Mucosa of stomach (tissue), 1 donor: Measurements from ENCODE around the gene PYHIN1.

Experiments
- H3K27me3 ChIP-seq: one replicate; pipeline ENCODE4 v1.7.0; 2013; ENCODE audit warnings: mild to moderate bottlenecking, low read length; ENCODE audit not compliant: control insufficient read depth, insufficient read depth
- H3K36me3 ChIP-seq: one replicate; pipeline ENCODE4 v1.7.0; 2013; ENCODE audit warnings: low read length; ENCODE audit not compliant: control insufficient read depth, insufficient read depth
- H3K4me1 ChIP-seq: one replicate; pipeline ENCODE4 v1.7.0; 2013; ENCODE audit warnings: mild to moderate bottlenecking, low read length; ENCODE audit not compliant: control insufficient read depth, insufficient read depth
- H3K4me3 ChIP-seq: one replicate; pipeline ENCODE4 v1.7.0; 2013; ENCODE audit warnings: low read length
- H3K9ac ChIP-seq: one replicate; pipeline ENCODE4 v1.7.0; 2013; ENCODE audit warnings: mild to moderate bottlenecking, low read length, moderate library complexity
- H3K9me3 ChIP-seq: one replicate; pipeline ENCODE4 v1.7.0; 2013; ENCODE audit warnings: mild to moderate bottlenecking, low read length, moderate library complexity; ENCODE audit not compliant: control insufficient read depth
- donor health status: Pancreatic carcinoma.

PYHIN1 gene

GRCh38 chr1:158945061-158945460, 13.7 kb downstream of the PYHIN1 start:
- Histone ChIP-seq H3K27me3 (no peaks in the 10 kb centered on the region), H3K4me3 (no peak overlapping the region), H3K9ac (no peak overlapping the region), H3K9me3 (no peaks in the 10 kb centered on the region), H3K4me1 (no peaks in the 10 kb centered on the region), H3K36me3 (no peaks in the 10 kb centered on the region)

- H3K9ac ChIP-seq = no peak overlapping the region
- no peaks in the 10 kb centered on the region for H3K27me3 ChIP-seq
- H3K4me1 ChIP-seq = no peaks in the 10 kb centered on the region
- no peak overlapping the region for H3K4me3 ChIP-seq
- no peaks in the 10 kb centered on the region for H3K9me3 ChIP-seq
- H3K36me3 ChIP-seq = no peaks in the 10 kb centered on the region
Measured at GRCh38 chr1:158946785-158947184, 15.4 kb downstream of the PYHIN1 start.

GRCh38 chr1:158951956-158952355, 20.6 kb downstream of the PYHIN1 start:
- H3K4me1 ChIP-seq = no peaks in the 10 kb centered on the region
- H3K9ac ChIP-seq = no peak overlapping the region
- H3K27me3 ChIP-seq = no peaks in the 10 kb centered on the region
- no peak overlapping the region for H3K4me3 ChIP-seq
- no peaks in the 10 kb centered on the region for H3K9me3 ChIP-seq
- H3K36me3 ChIP-seq = no peaks in the 10 kb centered on the region

GRCh38 chr1:158952416-158952815, 21.1 kb downstream of the PYHIN1 start:
- Histone ChIP-seq H3K27me3 (no peaks in the 10 kb centered on the region), H3K4me1 (no peaks in the 10 kb centered on the region), H3K9ac (no peak overlapping the region), H3K9me3 (no peaks in the 10 kb centered on the region), H3K4me3 (no peak overlapping the region), H3K36me3 (no peaks in the 10 kb centered on the region)

GRCh38 chr1:158961178-158961577, 29.8 kb downstream of the PYHIN1 start:
- Histone ChIP-seq H3K36me3 (no peaks in the 10 kb centered on the region), H3K27me3 (no peaks in the 10 kb centered on the region), H3K9ac (no peak overlapping the region), H3K4me3 (no peak overlapping the region), H3K4me1 (no peaks in the 10 kb centered on the region), H3K9me3 (no peaks in the 10 kb centered on the region)

GRCh38 chr1:158962983-158963382, 31.6 kb downstream of the PYHIN1 start:
- Histone ChIP-seq H3K4me1 (no peaks in the 10 kb centered on the region), H3K27me3 (no peaks in the 10 kb centered on the region), H3K9me3 (no peaks in the 10 kb centered on the region), H3K4me3 (no peak overlapping the region), H3K36me3 (no peaks in the 10 kb centered on the region), H3K9ac (no peak overlapping the region)

- H3K9me3 ChIP-seq = no peaks in the 10 kb centered on the region
- no peaks in the 10 kb centered on the region for H3K36me3 ChIP-seq
- no peak overlapping the region for H3K4me3 ChIP-seq
- no peaks in the 10 kb centered on the region for H3K27me3 ChIP-seq
- H3K4me1 ChIP-seq = no peaks in the 10 kb centered on the region
- H3K9ac ChIP-seq = no peak overlapping the region
Measured at GRCh38 chr1:158969166-158969565, 37.8 kb downstream of the PYHIN1 start.

- H3K4me3 ChIP-seq = no peak overlapping the region
- H3K27me3 ChIP-seq = no peaks in the 10 kb centered on the region
- no peaks in the 10 kb centered on the region for H3K4me1 ChIP-seq
- no peak overlapping the region for H3K9ac ChIP-seq
- no peaks in the 10 kb centered on the region for H3K9me3 ChIP-seq
- no peaks in the 10 kb centered on the region for H3K36me3 ChIP-seq
Measured at GRCh38 chr1:158969855-158970254, 38.5 kb downstream of the PYHIN1 start.

DNA sequence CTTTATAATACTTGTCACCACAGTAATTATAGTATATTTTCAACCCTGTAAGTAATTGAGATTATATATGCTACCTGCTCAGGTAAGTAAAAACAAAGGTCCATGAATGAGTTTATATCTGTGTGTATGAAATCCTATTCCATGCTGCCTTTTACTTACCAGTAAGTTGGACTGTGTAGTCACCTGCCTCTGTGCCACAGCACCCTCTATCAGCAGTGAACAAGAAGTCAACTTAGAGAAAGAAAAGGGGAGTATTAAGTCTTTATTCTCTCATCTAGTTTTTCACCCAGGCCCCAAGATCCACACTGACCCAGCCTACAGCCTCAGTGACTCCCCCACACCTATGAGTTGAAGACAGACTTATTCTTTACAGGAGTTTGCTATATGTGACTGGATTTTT, 41.5 kb downstream of the PYHIN1 start:
- Histone ChIP-seq H3K36me3 (no peaks in the 10 kb centered on the region), H3K9me3 (no peaks in the 10 kb centered on the region), H3K4me1 (no peaks in the 10 kb centered on the region), H3K27me3 (no peaks in the 10 kb centered on the region), H3K4me3 (no peak overlapping the region), H3K9ac (no peak overlapping the region)

GRCh38 chr1:158976219-158976618, 44.9 kb downstream of the PYHIN1 start:
- Histone ChIP-seq H3K36me3 (no peaks in the 10 kb centered on the region), H3K4me1 (no peaks in the 10 kb centered on the region), H3K9me3 (no peaks in the 10 kb centered on the region), H3K9ac (no peak overlapping the region), H3K4me3 (no peak overlapping the region), H3K27me3 (no peaks in the 10 kb centered on the region)

DNA sequence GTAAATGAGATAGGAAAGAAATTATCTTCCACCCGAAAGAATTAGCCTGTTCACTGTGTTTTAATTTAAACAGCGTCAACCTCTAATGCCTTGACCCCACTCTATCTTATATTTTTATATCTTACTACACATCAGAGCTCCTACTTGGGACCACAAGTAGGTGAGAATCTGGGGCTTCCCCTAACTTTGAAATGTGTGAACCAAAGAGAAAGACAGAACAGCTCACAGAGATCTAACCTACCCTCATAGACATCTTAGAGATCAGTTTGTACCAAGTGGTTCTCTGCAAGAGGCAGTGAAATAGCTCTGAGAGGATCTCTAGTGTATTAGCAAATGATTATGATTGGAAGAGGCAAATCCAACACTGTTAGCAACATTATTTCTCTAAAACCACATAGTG, 47.4 kb downstream of the PYHIN1 start:
- Histone ChIP-seq H3K9ac (no peak overlapping the region), H3K36me3 (no peaks in the 10 kb centered on the region), H3K4me1 (no peaks in the 10 kb centered on the region), H3K27me3 (no peaks in the 10 kb centered on the region), H3K4me3 (no peak overlapping the region), H3K9me3 (no peaks in the 10 kb centered on the region)

DNA sequence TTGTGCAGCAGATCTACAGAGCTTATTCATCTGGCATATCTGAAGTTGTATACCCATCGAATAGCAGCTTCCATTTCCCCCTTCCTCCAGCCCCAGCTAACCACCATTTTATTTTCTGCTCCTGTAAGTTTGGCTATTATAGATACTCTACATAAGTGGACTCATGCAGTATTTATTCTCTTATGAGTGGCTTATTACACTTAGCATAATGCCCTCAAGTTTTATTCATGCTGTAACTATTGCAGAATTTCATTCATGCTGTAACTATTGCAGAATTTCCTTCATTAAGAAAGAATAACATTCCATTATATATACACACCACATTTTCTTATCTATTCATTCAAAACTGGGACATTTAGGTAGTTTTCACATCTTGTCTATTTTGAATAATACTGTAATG, 47.9 kb downstream of the PYHIN1 start:
- no peaks in the 10 kb centered on the region for H3K9me3 ChIP-seq
- H3K36me3 ChIP-seq = no peaks in the 10 kb centered on the region

DNA sequence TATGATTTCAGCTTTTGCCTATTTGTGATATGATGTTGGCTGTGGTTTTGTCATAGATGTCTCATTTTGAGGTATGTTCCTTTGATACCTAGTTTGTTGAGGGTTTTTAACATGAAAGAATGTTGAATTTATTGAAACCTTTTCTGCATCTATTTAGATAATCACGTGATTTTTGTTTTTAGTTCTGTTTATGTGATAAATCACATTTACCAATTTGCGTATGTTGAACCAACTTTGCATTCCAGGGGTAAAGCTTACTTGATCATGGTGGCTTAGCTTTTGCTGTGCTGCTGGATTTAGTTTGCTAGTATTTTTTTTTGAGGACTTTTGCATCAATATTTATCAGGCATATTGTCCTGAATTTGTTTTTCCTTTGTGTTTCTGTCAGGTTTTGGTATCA, 51.9 kb downstream of the PYHIN1 start:
- Histone ChIP-seq H3K4me1 (no peaks in the 10 kb centered on the region), H3K36me3 (no peaks in the 10 kb centered on the region), H3K9ac (no peak overlapping the region), H3K9me3 (no peaks in the 10 kb centered on the region), H3K27me3 (no peaks in the 10 kb centered on the region), H3K4me3 (no peak overlapping the region)

More for the DNA sequence above, 47.9 kb downstream of the PYHIN1 start:
- Histone ChIP-seq H3K4me1 (no peaks in the 10 kb centered on the region), H3K27me3 (no peaks in the 10 kb centered on the region), H3K4me3 (no peak overlapping the region), H3K9ac (no peak overlapping the region)
